ES-I3 (cell line): Measurements from ENCODE around the gene USP6NL.

Experiments used
- H3K36me3 ChIP-seq: 2 replicates; pipeline ENCODE4 v1.6.1; 2013; ENCODE audit warnings: mild to moderate bottlenecking, low read length, control low read depth, moderate library complexity; ENCODE audit not compliant: insufficient read depth
- H3K4me1 ChIP-seq: 2 replicates; pipeline ENCODE4 v1.6.1; 2013; ENCODE audit warnings: mild to moderate bottlenecking, control low read depth, low read length; ENCODE audit not compliant: insufficient read depth
- H3K9ac ChIP-seq: 2 replicates; pipeline ENCODE4 v1.6.1; 2013; ENCODE audit warnings: low read depth, mild to moderate bottlenecking, low read length, moderate library complexity
- H3K9me3 ChIP-seq: 2 replicates; pipeline ENCODE4 v1.6.1; 2013; ENCODE audit warnings: mild to moderate bottlenecking, low read length, moderate library complexity; ENCODE audit not compliant: control insufficient read depth, insufficient read depth

Gene USP6NL

GRCh38 chr10:11593612-11594011 is 17.8 kb downstream of the USP6NL start:
- Histone ChIP-seq H3K4me1 (0 out of 2 replicates have a peak, but pooled peaks cover 5% of the 10 kb centered on the region), H3K9me3 (no peaks in the 10 kb centered on the region), H3K36me3 (no peaks in the 10 kb centered on the region), H3K9ac (no peak overlapping the region)

GRCh38 chr10:11589738-11590137 is 21.7 kb downstream of the USP6NL start:
- Histone ChIP-seq H3K9ac (no peak overlapping the region), H3K36me3 (no peaks in the 10 kb centered on the region), H3K4me1 (0 out of 2 replicates have a peak, but pooled peaks cover 5% of the 10 kb centered on the region), H3K9me3 (peaks cover 7% of the 10 kb centered on the region)

GRCh38 chr10:11588873-11589574 is 22.4 kb downstream of the USP6NL start:
- Histone ChIP-seq H3K36me3 (no peaks in the 10 kb centered on the region), H3K9ac (no peak overlapping the region), H3K9me3 (peaks cover 7% of the 10 kb centered on the region), H3K4me1 (0 out of 2 replicates have a peak, but pooled peaks cover 5% of the 10 kb centered on the region)

GRCh38 chr10:11587722-11588259 is 23.7 kb downstream of the USP6NL start:
- Histone ChIP-seq H3K36me3 (no peaks in the 10 kb centered on the region), H3K9ac (no peak overlapping the region), H3K4me1 (0 out of 2 replicates have a peak, but pooled peaks cover 5% of the 10 kb centered on the region), H3K9me3 (peaks cover 7% of the 10 kb centered on the region)

GRCh38 chr10:11586170-11586569 is 25.3 kb downstream of the USP6NL start:
- H3K9me3 ChIP-seq, result peaks cover 7% of the 10 kb centered on the region
- 0 out of 2 replicates have a peak, but pooled peaks cover 5% of the 10 kb centered on the region for H3K4me1 ChIP-seq
- H3K36me3 ChIP-seq, result no peaks in the 10 kb centered on the region
- H3K9ac ChIP-seq, result no peak overlapping the region

GRCh38 chr10:11581213-11581612 is 30.2 kb downstream of the USP6NL start:
- Histone ChIP-seq H3K9ac (no peak overlapping the region), H3K9me3 (peaks cover 7% of the 10 kb centered on the region), H3K36me3 (no peaks in the 10 kb centered on the region), H3K4me1 (no peaks in the 10 kb centered on the region)

GRCh38 chr10:11579885-11580284 is 31.6 kb downstream of the USP6NL start:
- Histone ChIP-seq H3K9me3 (peaks cover under 1% of the 10 kb centered on the region; the same call in 1 of the 2 replicates), H3K9ac (no peak overlapping the region), H3K4me1 (no peaks in the 10 kb centered on the region), H3K36me3 (no peaks in the 10 kb centered on the region)

GRCh38 chr10:11578802-11579255 is 32.6 kb downstream of the USP6NL start:
- Histone ChIP-seq H3K36me3 (no peaks in the 10 kb centered on the region), H3K9ac (no peak overlapping the region), H3K4me1 (no peaks in the 10 kb centered on the region), H3K9me3 (no peaks in the 10 kb centered on the region; the same call in 1 of the 2 replicates)

GRCh38 chr10:11576092-11576809 is 35.2 kb downstream of the USP6NL start:
- Histone ChIP-seq H3K9me3 (no peaks in the 10 kb centered on the region; the same call in 1 of the 2 replicates), H3K36me3 (no peaks in the 10 kb centered on the region), H3K4me1 (no peaks in the 10 kb centered on the region), H3K9ac (no peak overlapping the region)

GRCh38 chr10:11573497-11573896 is 38.0 kb downstream of the USP6NL start:
- Histone ChIP-seq H3K9me3 (no peaks in the 10 kb centered on the region; the same call in 1 of the 2 replicates), H3K4me1 (no peaks in the 10 kb centered on the region), H3K36me3 (0 out of 2 replicates have a peak, but pooled peaks cover 2% of the 10 kb centered on the region), H3K9ac (no peak overlapping the region)

- no peaks in the 10 kb centered on the region for H3K4me1 ChIP-seq
- 0 out of 2 replicates have a peak, but pooled peaks cover 2% of the 10 kb centered on the region for H3K36me3 ChIP-seq
- no peaks in the 10 kb centered on the region for H3K9me3 ChIP-seq
- no peak overlapping the region for H3K9ac ChIP-seq
These were observed 40.7 kb downstream of the USP6NL start for GRCh38 chr10:11570751-11571150.

- H3K36me3 ChIP-seq, result 0 out of 2 replicates have a peak, but pooled peaks cover 2% of the 10 kb centered on the region
- no peaks in the 10 kb centered on the region for H3K9me3 ChIP-seq
- H3K9ac ChIP-seq, result no peak overlapping the region
- no peaks in the 10 kb centered on the region for H3K4me1 ChIP-seq
These were observed 42.0 kb downstream of the USP6NL start for GRCh38 chr10:11569471-11569870.

- no peaks in the 10 kb centered on the region; the same call in 1 of the 2 replicates for H3K4me1 ChIP-seq
- H3K36me3 ChIP-seq, result 0 out of 2 replicates have a peak, but pooled peaks cover 2% of the 10 kb centered on the region
- H3K9ac ChIP-seq, result no peak overlapping the region
- H3K9me3 ChIP-seq, result no peaks in the 10 kb centered on the region
These were observed 42.9 kb downstream of the USP6NL start for GRCh38 chr10:11568578-11568977.

GRCh38 chr10:11564741-11565140 is 46.7 kb downstream of the USP6NL start:
- Histone ChIP-seq H3K4me1 (no peaks in the 10 kb centered on the region; the same call in 1 of the 2 replicates), H3K36me3 (0 out of 2 replicates have a peak, but pooled peaks cover 2% of the 10 kb centered on the region), H3K9me3 (no peaks in the 10 kb centered on the region), H3K9ac (no peak overlapping the region)
